IMR-90 (cell line): Measurements from ENCODE around the gene THADA. TPM values are rescaled to one million over a fixed set of nuclear protein-coding genes. Genes with fewer than 3 reads are reported as not detected.
"Not testable (repeated sequence)": the region's sequence is repeated elsewhere in the genome, so short reads cannot be mapped to it uniquely, and the experiment has no call there.

Experiments
- ATAC-seq: fragments of 200-7000 bp; cut with Tn5 transposase; 2 replicates; pipeline ENCODE4 v1.9.1; 2020; ENCODE audit warnings: low read depth, mild to moderate bottlenecking, moderate library complexity
- BruUV-seq: library from RNA; stranded (reverse); fragments of 400-500 nt; replicated peaks from 2 replicates; lab custom pipeline; 2021; lab: Mats Ljungman, UMichigan
- CTCF ChIA-PET: fragments of 300-600 bp; formaldehyde crosslinking; extraction: SDS; loops from one replicate; lab custom pipeline; 2021; ENCODE audit warnings: antibody characterized with exemption; lab: Yijun Ruan, JAX
- POLR2A ChIA-PET: fragments of 300-600 bp; sonication (Branson Sonifier 250); formaldehyde crosslinking; loops from one replicate; lab custom pipeline; 2022; ENCODE audit warnings: antibody characterized with exemption; ENCODE audit not compliant: unreplicated experiment; lab: Charles Lee
- DNase-seq: peaks from one replicate; pipeline ENCODE4 v3.0.0; 2013
- H2AFZ ChIP-seq: replicated peaks from 2 replicates; pipeline ENCODE3; 2013; ENCODE audit warnings: low read length, mild to moderate bottlenecking; ENCODE audit not compliant: poor library complexity
- H2AK5ac ChIP-seq: 2 replicates; pipeline ENCODE4 v1.6.1; 2013; ENCODE audit warnings: low read depth, low read length, inconsistent platforms
- H2AK9ac ChIP-seq: replicated peaks from 2 replicates; pipeline ENCODE3; 2013; ENCODE audit warnings: mild to moderate bottlenecking, low read depth, low read length, moderate library complexity; ENCODE audit not compliant: poor library complexity
- H2BK120ac ChIP-seq: 2 replicates; pipeline ENCODE4 v1.6.1; 2013; ENCODE audit warnings: low read depth, low read length, inconsistent platforms
- H2BK15ac ChIP-seq: 3 replicates; pipeline ENCODE4 v1.6.1; 2013; ENCODE audit warnings: low read depth, low read length, inconsistent platforms
- H2BK20ac ChIP-seq: 2 replicates; pipeline ENCODE4 v1.6.1; 2013; ENCODE audit warnings: low read depth, mild to moderate bottlenecking, inconsistent platforms, low read length, moderate library complexity
- H2BK5ac ChIP-seq: 2 replicates; pipeline ENCODE4 v1.6.1; 2013; ENCODE audit warnings: mild to moderate bottlenecking, low read depth, low read length, inconsistent platforms; ENCODE audit not compliant: poor library complexity, severe bottlenecking
- H3K14ac ChIP-seq: replicated peaks from 2 replicates; pipeline ENCODE4 v1.6.1; 2013; ENCODE audit warnings: low read depth, low read length, inconsistent platforms
- H3K18ac ChIP-seq: 2 replicates; pipeline ENCODE4 v1.6.1; 2013; ENCODE audit warnings: low read depth, low read length, control low read depth
- H3K23ac ChIP-seq: 2 replicates; pipeline ENCODE4 v1.6.1; 2013; ENCODE audit warnings: low read depth, low read length, inconsistent platforms
- H3K27ac ChIP-seq: 2 replicates; pipeline ENCODE4 v1.5.1; 2013; ENCODE audit warnings: mild to moderate bottlenecking, control low read depth, low read length; ENCODE audit not compliant: insufficient read depth
- H3K27me3 ChIP-seq: 2 replicates; pipeline ENCODE4 v1.6.1; 2013; ENCODE audit warnings: low read length; ENCODE audit not compliant: control insufficient read depth, insufficient read depth
- H3K36me3 ChIP-seq: 2 replicates; pipeline ENCODE4 v1.6.1; 2013; ENCODE audit warnings: low read length, mixed read lengths; ENCODE audit not compliant: control insufficient read depth, insufficient read depth
- H3K4ac ChIP-seq: 2 replicates; pipeline ENCODE4 v1.6.1; 2013; ENCODE audit warnings: low read depth, low read length, inconsistent platforms
- H3K4me1 ChIP-seq: 2 replicates; pipeline ENCODE4 v1.6.1; 2013; ENCODE audit warnings: low read length, mixed read lengths; ENCODE audit not compliant: control insufficient read depth, insufficient read depth
- H3K4me2 ChIP-seq: 2 replicates; pipeline ENCODE4 v1.6.1; 2013; ENCODE audit warnings: low read depth, mild to moderate bottlenecking, control low read depth, low read length, moderate library complexity
- H3K4me3 ChIP-seq: 2 replicates; pipeline ENCODE4 v1.5.1; 2013; ENCODE audit warnings: low read depth, mild to moderate bottlenecking, control low read depth, low read length, moderate library complexity; ENCODE audit not compliant: insufficient read depth
- H3K56ac ChIP-seq: 2 replicates; pipeline ENCODE4 v1.6.1; 2013; ENCODE audit warnings: low read length, inconsistent platforms; ENCODE audit not compliant: insufficient read depth; ENCODE audit errors: extremely low read depth
- H3K79me1 ChIP-seq, 2 experiments: 2 replicates each; pipeline ENCODE4 v1.6.1; 2013; ENCODE audit warnings: low read length in 2 of 2, inconsistent platforms in 1 of 2, low read depth in 1 of 2
- H3K9ac ChIP-seq: 2 replicates; pipeline ENCODE4 v1.6.1; 2013; ENCODE audit warnings: low read depth, low read length, control low read depth
- H3K9me1 ChIP-seq: 2 replicates; pipeline ENCODE4 v1.6.1; 2013; ENCODE audit warnings: low read length, inconsistent platforms; ENCODE audit not compliant: insufficient read depth
- H3K9me3 ChIP-seq: 2 replicates; pipeline ENCODE4 v1.6.1; 2013; ENCODE audit warnings: low read length; ENCODE audit not compliant: control insufficient read depth, insufficient read depth
- H4K20me1 ChIP-seq: 2 replicates; pipeline ENCODE4 v1.6.1; 2013; ENCODE audit warnings: low read length, inconsistent platforms; ENCODE audit not compliant: insufficient read depth
- H4K5ac ChIP-seq: 2 replicates; pipeline ENCODE4 v1.6.1; 2013; ENCODE audit warnings: mild to moderate bottlenecking, low read depth, low read length, control low read depth
- H4K8ac ChIP-seq, 2 experiments: 2 replicates each; pipeline ENCODE4 v1.6.1; 2013; ENCODE audit warnings: low read depth in 2 of 2, low read length in 2 of 2, control low read depth in 1 of 2, inconsistent platforms in 1 of 2
- H4K91ac ChIP-seq: 2 replicates; pipeline ENCODE4 v1.6.1; 2013; ENCODE audit warnings: low read depth, low read length, inconsistent platforms; ENCODE audit not compliant: insufficient read depth
- WGBS, 2 experiments: methylation state at CpG; one replicate each; pipeline versions ENCODE4 v1.1.5 to v1.1.7; 2013; ENCODE audit warnings: missing lambda C conversion rate in 2 of 2; ENCODE audit not compliant: insufficient read length in 1 of 2; ENCODE audit errors: extremely low coverage in 2 of 2; 5-methylcytosine and 5-hydroxymethylcytosine counted together
- dilution Hi-C: fragments of 300-500 bp; cut with HindIII; formaldehyde crosslinking; loops from one replicate; pipeline ENCODE4 v1.14.3; 2018; ENCODE audit warnings: low sequenced_read_pairs; ENCODE audit not compliant: unreplicated experiment
- in situ Hi-C: fragments of 300-500 bp; cut with MboI; formaldehyde crosslinking; loops from 3 replicates; pipeline ENCODE4 v1.14.3; 2019; ENCODE audit warnings: low sequenced_read_pairs, inconsistent platforms, mixed read lengths
- intact Hi-C: fragments of 100-400 bp; cut with micrococcal nuclease; formaldehyde crosslinking; loops from 2 replicates; pipeline ENCODE4 v1.10.0; 2022
- polyA plus RNA-seq, 3 experiments: library from polyadenylated mRNA; depleted of rRNA; stranded (reverse); fragments of >200 nt; gene quantifications; 2 replicates each; pipeline ENCODE4 v1.2.3, GENCODE V29; 2012; ENCODE audit warnings: low replicate concordance in 1 of 3
- total RNA-seq: library from RNA; depleted of rRNA; stranded (reverse); fragments of >200 nt; gene quantifications from 2 replicates; pipeline ENCODE4 v1.2.3, GENCODE V29; 2012

The THADA gene
- total and polyA plus RNA-seq, 2 of the 4 experiments (the other 2 are of a cell fraction) = 10.5 to 21.3 TPM

DNA sequence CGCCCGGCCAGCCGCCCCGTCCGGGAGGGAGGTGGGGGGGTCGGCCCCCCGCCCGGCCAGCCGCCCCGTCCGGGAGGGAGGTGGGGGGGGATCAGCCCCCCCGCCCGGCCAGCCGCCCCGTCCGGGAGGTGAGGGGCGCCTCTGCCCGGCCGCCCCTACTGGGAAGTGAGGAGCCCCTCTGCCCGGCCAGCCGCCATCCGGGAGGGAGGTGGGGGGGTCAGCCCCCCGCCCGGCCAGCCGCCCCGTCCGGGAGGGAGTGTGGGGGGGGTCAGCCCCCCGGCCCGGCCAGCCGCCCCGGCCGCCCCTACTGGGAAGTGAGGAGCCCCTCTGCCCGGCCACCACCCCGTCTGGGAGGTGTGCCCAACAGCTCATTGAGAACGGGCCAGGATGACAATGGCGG lies 298.1 kb downstream of the THADA start:
- CTCF ChIA-PET, H2BK5ac ChIP-seq, H2BK20ac ChIP-seq, POLR2A ChIA-PET, H2BK120ac ChIP-seq, H2AK9ac ChIP-seq, H2AFZ ChIP-seq, H3K27me3 ChIP-seq, H3K9me3 ChIP-seq, H3K9ac ChIP-seq, H3K27ac ChIP-seq, H4K91ac ChIP-seq, ATAC-seq, BruUV-seq, H4K20me1 ChIP-seq, H3K79me1 ChIP-seq, H3K18ac ChIP-seq, in situ Hi-C loops, H3K23ac ChIP-seq, DNase-seq, H4K5ac ChIP-seq, dilution Hi-C loops, H3K4me3 ChIP-seq, intact Hi-C loops, H3K9me1 ChIP-seq, H3K4ac ChIP-seq, H3K14ac ChIP-seq, H3K36me3 ChIP-seq, H3K4me2 ChIP-seq, H2BK15ac ChIP-seq, H4K8ac ChIP-seq, H2AK5ac ChIP-seq, H3K56ac ChIP-seq: not testable (repeated sequence)
- WGBS, 2 experiments = no CpG with 5 or more reads among the region's 36 CpGs
- peaks cover 11% of the 10 kb centered on the region for H3K4me1 ChIP-seq
